Activated CD4-positive, alpha-beta memory T cell treated with anti-CD3 and anti-CD28 coated beads, Interleukin-2, amount 10 ng/mL, durations not matched to agents 7 days and 5 days (primary cell): ENCODE measurements around the gene CCDC120. TPM values are rescaled to one million over a fixed set of nuclear protein-coding genes. Genes with fewer than 3 reads are reported as not detected.

Experiments used
- CTCF ChIA-PET: fragments of 350-600 bp; sonication (Branson Sonifier 250); formaldehyde crosslinking; loops from one replicate; lab custom pipeline; 2021; ENCODE audit warnings: antibody characterized with exemption, inconsistent platforms; lab: Charles Lee
- POLR2A ChIA-PET: fragments of 350-600 bp; sonication (Branson Sonifier 250); formaldehyde crosslinking; loops from one replicate; lab custom pipeline; 2021; ENCODE audit warnings: antibody characterized with exemption; lab: Charles Lee
- DNase-seq: peaks from one replicate; pipeline ENCODE4 v3.0.0-alpha.2; 2020
- H3K27ac Mint-ChIP-seq: one replicate; pipeline ENCODE4 v1.8.0; 2021; ENCODE audit warnings: mild to moderate bottlenecking, mixed read lengths
- H3K27me3 Mint-ChIP-seq: one replicate; pipeline ENCODE4 v1.8.0; 2021; ENCODE audit warnings: mixed read lengths
- H3K36me3 Mint-ChIP-seq: one replicate; pipeline ENCODE4 v1.8.0; 2021; ENCODE audit warnings: low read depth, mixed read lengths
- H3K4me1 Mint-ChIP-seq: one replicate; pipeline ENCODE4 v1.8.0; 2021; ENCODE audit warnings: mixed read lengths
- H3K4me3 Mint-ChIP-seq: one replicate; pipeline ENCODE4 v1.8.0; 2021; ENCODE audit warnings: mild to moderate bottlenecking, mixed read lengths
- H3K9me3 Mint-ChIP-seq: one replicate; pipeline ENCODE4 v1.8.0; 2021; ENCODE audit warnings: mixed read lengths
- total RNA-seq, 2 experiments: library from RNA; stranded (reverse); gene quantifications; one replicate each; pipeline ENCODE4 v1.2.3, GENCODE V29; 2021

Gene CCDC120
- total RNA-seq, 2 experiments from 2014 or later = 5.8 to 6.5 TPM

GRCh38 chrX:49082271-49082871 lies 23.6 kb downstream of the CCDC120 start:
- peaks cover 9% of the 10 kb centered on the region for H3K36me3 Mint-ChIP-seq
- DNase-seq = no peak
- POLR2A ChIA-PET = no interaction called here
- H3K9me3 Mint-ChIP-seq = no peaks in the 10 kb centered on the region
- H3K27ac Mint-ChIP-seq = peak overlapping the region; percentile 31
- H3K4me3 Mint-ChIP-seq = peak overlapping the region; percentile 13
- H3K4me1 Mint-ChIP-seq = peaks cover 20% of the 10 kb centered on the region
- CTCF ChIA-PET = no interaction called here
- H3K27me3 Mint-ChIP-seq = no peaks in the 10 kb centered on the region

GRCh38 chrX:49089553-49089952 lies 30.8 kb downstream of the CCDC120 start:
- POLR2A ChIA-PET = interaction anchor here (1.2 kb wide), 1 partner anchor 11 kb away, joined by 5 read pairs; no protein-coding TSS in a partner anchor
- Mint-ChIP-seq H3K27me3 (no peaks in the 10 kb centered on the region), H3K27ac (no peak overlapping the region), H3K9me3 (no peaks in the 10 kb centered on the region), H3K4me3 (no peak overlapping the region), H3K4me1 (no peaks in the 10 kb centered on the region), H3K36me3 (no peaks in the 10 kb centered on the region)
- DNase-seq = no peak
- CTCF ChIA-PET = no interaction called here

GRCh38 chrX:49096419-49096818 lies 37.6 kb downstream of the CCDC120 start:
- ChIA-PET POLR2A (no interaction called here), CTCF (interaction anchor here (0.6 to 0.7 kb wide), 2 partner anchors 43 to 204 kb away, joined by 3 read pairs; no protein-coding TSS in a partner anchor)
- H3K27me3 Mint-ChIP-seq = no peaks in the 10 kb centered on the region
- no peak for DNase-seq
- no peaks in the 10 kb centered on the region for H3K36me3 Mint-ChIP-seq
- peaks cover 5% of the 10 kb centered on the region for H3K4me1 Mint-ChIP-seq
- no peak overlapping the region for H3K4me3 Mint-ChIP-seq
- H3K27ac Mint-ChIP-seq = no peak overlapping the region
- no peaks in the 10 kb centered on the region for H3K9me3 Mint-ChIP-seq

- DNase-seq = peak; percentile 91
- ChIA-PET CTCF (interaction anchor here (1.0 kb wide), 2 partner anchors 55 to 59 kb away, joined by 4 to 5 read pairs; no protein-coding TSS in a partner anchor), POLR2A (interaction anchor here (0.8 to 2.1 kb wide), 5 partner anchors 10 to 55 kb away, joined by 3 to 10 read pairs (median 5); partner anchors contain the start of gene WDR45)
- Mint-ChIP-seq H3K27ac (peak overlapping the region; percentile 92), H3K27me3 (no peaks in the 10 kb centered on the region), H3K4me3 (peak overlapping the region; percentile 87), H3K4me1 (peaks cover 11% of the 10 kb centered on the region), H3K36me3 (peaks cover 2% of the 10 kb centered on the region), H3K9me3 (no peaks in the 10 kb centered on the region)
Observed at GRCh38 chrX:49100704-49101628, 42.2 kb downstream of the CCDC120 start.

- DNase-seq = no peak
- H3K4me1 Mint-ChIP-seq = peaks cover 11% of the 10 kb centered on the region
- no peaks in the 10 kb centered on the region for H3K27me3 Mint-ChIP-seq
- CTCF ChIA-PET = interaction anchor here (1.0 kb wide), 1 partner anchor 54 kb away, joined by 5 read pairs; no protein-coding TSS in a partner anchor
- POLR2A ChIA-PET = interaction anchor here (1.0 to 2.1 kb wide), 4 partner anchors 9 to 21 kb away, joined by 3 to 10 read pairs (median 7); partner anchors contain the start of gene WDR45
- H3K36me3 Mint-ChIP-seq = peaks cover 4% of the 10 kb centered on the region
- no peaks in the 10 kb centered on the region for H3K9me3 Mint-ChIP-seq
- peak overlapping the region; percentile 87 for H3K4me3 Mint-ChIP-seq
- H3K27ac Mint-ChIP-seq = peak overlapping the region; percentile 92
Observed at GRCh38 chrX:49101629-49101984, 42.8 kb downstream of the CCDC120 start.

- Mint-ChIP-seq H3K27ac (no peak overlapping the region), H3K4me1 (peaks cover 11% of the 10 kb centered on the region), H3K9me3 (no peaks in the 10 kb centered on the region), H3K36me3 (peaks cover 4% of the 10 kb centered on the region), H3K4me3 (peak overlapping the region; percentile 30), H3K27me3 (no peaks in the 10 kb centered on the region)
- no peak for DNase-seq
- ChIA-PET CTCF (no interaction called here), POLR2A (interaction anchor here (1.7 to 2.1 kb wide), 2 partner anchors 9 to 22 kb away, joined by 9 to 10 read pairs; partner anchors contain the start of gene WDR45)
Observed at GRCh38 chrX:49102190-49102589, 43.4 kb downstream of the CCDC120 start.

GRCh38 chrX:49103637-49104036 lies 44.8 kb downstream of the CCDC120 start:
- H3K27me3 Mint-ChIP-seq = no peaks in the 10 kb centered on the region

GRCh38 chrX:49106296-49106695 lies 47.5 kb downstream of the CCDC120 start:
- Mint-ChIP-seq H3K27ac (no peak overlapping the region), H3K9me3 (no peaks in the 10 kb centered on the region), H3K36me3 (peaks cover 18% of the 10 kb centered on the region), H3K4me3 (no peak overlapping the region), H3K4me1 (peaks cover 7% of the 10 kb centered on the region), H3K27me3 (no peaks in the 10 kb centered on the region)
- ChIA-PET CTCF (no interaction called here), POLR2A (interaction anchor here (1.2 kb wide), 1 partner anchor 60 kb away, joined by 3 read pairs; no protein-coding TSS in a partner anchor)
- DNase-seq = no peak

More at GRCh38 chrX:49103637-49104036, 44.8 kb downstream of the CCDC120 start:
- H3K4me1 Mint-ChIP-seq = peaks cover 11% of the 10 kb centered on the region
- DNase-seq = no peak
- no peaks in the 10 kb centered on the region for H3K9me3 Mint-ChIP-seq
- peaks cover 6% of the 10 kb centered on the region for H3K36me3 Mint-ChIP-seq
- POLR2A ChIA-PET = no interaction called here
- no peak overlapping the region for H3K4me3 Mint-ChIP-seq
- no peak overlapping the region for H3K27ac Mint-ChIP-seq
- CTCF ChIA-PET = no interaction called here

- CTCF ChIA-PET = no interaction called here
- Mint-ChIP-seq H3K27ac (no peak overlapping the region), H3K36me3 (peaks cover 21% of the 10 kb centered on the region), H3K9me3 (no peaks in the 10 kb centered on the region), H3K4me3 (no peak overlapping the region), H3K27me3 (no peaks in the 10 kb centered on the region), H3K4me1 (peaks cover 1% of the 10 kb centered on the region)
- POLR2A ChIA-PET = interaction anchor here (1.2 kb wide), 1 partner anchor 60 kb away, joined by 3 read pairs; no protein-coding TSS in a partner anchor
- DNase-seq = no peak
Observed at GRCh38 chrX:49106930-49107329, 48.1 kb downstream of the CCDC120 start.

GRCh38 chrX:49108641-49109040 lies 49.8 kb downstream of the CCDC120 start:
- no peaks in the 10 kb centered on the region for H3K9me3 Mint-ChIP-seq
- no peak overlapping the region for H3K27ac Mint-ChIP-seq
- CTCF ChIA-PET = no interaction called here
- H3K27me3 Mint-ChIP-seq = no peaks in the 10 kb centered on the region
- POLR2A ChIA-PET = no interaction called here
- no peak for DNase-seq
- no peak overlapping the region for H3K4me3 Mint-ChIP-seq
- no peaks in the 10 kb centered on the region for H3K4me1 Mint-ChIP-seq
- peaks cover 33% of the 10 kb centered on the region for H3K36me3 Mint-ChIP-seq

GRCh38 chrX:49110417-49110816 lies 51.6 kb downstream of the CCDC120 start:
- H3K27ac Mint-ChIP-seq = no peak overlapping the region
- no peak overlapping the region for H3K4me3 Mint-ChIP-seq
- H3K27me3 Mint-ChIP-seq = no peaks in the 10 kb centered on the region
- H3K9me3 Mint-ChIP-seq = no peaks in the 10 kb centered on the region
- H3K4me1 Mint-ChIP-seq = peaks cover 2% of the 10 kb centered on the region
- no peak for DNase-seq
- POLR2A ChIA-PET = interaction anchor here (0.9 to 2.0 kb wide), 3 partner anchors 9 to 56 kb away, joined by 3 to 9 read pairs (median 4); no protein-coding TSS in a partner anchor
- peaks cover 36% of the 10 kb centered on the region for H3K36me3 Mint-ChIP-seq
- CTCF ChIA-PET = no interaction called here

- Mint-ChIP-seq H3K36me3 (peaks cover 47% of the 10 kb centered on the region), H3K9me3 (no peaks in the 10 kb centered on the region), H3K27ac (no peak overlapping the region), H3K27me3 (no peaks in the 10 kb centered on the region), H3K4me1 (peaks cover 11% of the 10 kb centered on the region), H3K4me3 (no peak overlapping the region)
- DNase-seq = no peak
- ChIA-PET POLR2A (interaction anchor here (2.0 kb wide), 1 partner anchor 10 kb away, joined by 9 read pairs; no protein-coding TSS in a partner anchor), CTCF (no interaction called here)
Observed at GRCh38 chrX:49111791-49112190, 53.0 kb downstream of the CCDC120 start.

GRCh38 chrX:49116076-49116475 lies 57.3 kb downstream of the CCDC120 start:
- H3K27ac Mint-ChIP-seq = peak overlapping the region; percentile 94
- POLR2A ChIA-PET = no interaction called here
- peaks cover 56% of the 10 kb centered on the region for H3K36me3 Mint-ChIP-seq

More at GRCh38 chrX:49116076-49116475, 57.3 kb downstream of the CCDC120 start:
- H3K4me1 Mint-ChIP-seq = peaks cover 29% of the 10 kb centered on the region
- no peak for DNase-seq
- H3K9me3 Mint-ChIP-seq = no peaks in the 10 kb centered on the region
- H3K4me3 Mint-ChIP-seq = peak overlapping the region; percentile 94
- CTCF ChIA-PET = no interaction called here
- H3K27me3 Mint-ChIP-seq = no peaks in the 10 kb centered on the region
